ENCODE measurements around the gene RBM20.

GRCh38 chr10:110709444-110709828, 65.3 kb downstream of the RBM20 start:
- TF ChIP-seq TBL1XR1 (IDR thresholded peaks at IDR 0.05; ENCODE audit: low read depth, low read length) (no peak), EP300 (IDR thresholded peaks at IDR 0.05; ENCODE audit: borderline replicate concordance in 1 of 2, control insufficient read depth in 1 of 2, low read depth in 2 of 2, low read length in 2 of 2) (no peak), CEBPB (IDR thresholded peaks at IDR 0.05; ENCODE audit: borderline replicate concordance in 1 of 2, low read depth in 2 of 2, low read length in 2 of 2) (no peak), MLLT1 (IDR thresholded peaks at IDR 0.05) (no peak), ASH2L (IDR thresholded peaks at IDR 0.05; ENCODE audit: borderline replicate concordance, low read depth) (no peak), MYC (IDR thresholded peaks at IDR 0.05; ENCODE audit: insufficient read depth, insufficient read length, insufficient replicate concordance, low read length, severe bottlenecking) (no peak), BACH1 (IDR thresholded peaks at IDR 0.05; ENCODE audit: borderline replicate concordance) (no peak), ZNF384 (IDR thresholded peaks at IDR 0.05; ENCODE audit: borderline replicate concordance, low read depth, low read length) (no peak), EGR1 (IDR thresholded peaks at IDR 0.05; ENCODE audit: borderline replicate concordance in 1 of 2, low read depth in 2 of 2, low read length in 2 of 2) (no peak), POLR2AphosphoS2 (IDR thresholded peaks at IDR 0.05; ENCODE audit: low read depth, low read length) (no peak), RBBP5 (conservative IDR thresholded peaks at IDR 0.05) (no peak)

All from GM12878 (cell line).